Measurements from ENCODE around the gene FRK.
"Not testable (repeated sequence)": the region's sequence is repeated elsewhere in the genome, so short reads cannot be mapped to it uniquely, and the experiment has no call there.

Gene FRK, protein sequence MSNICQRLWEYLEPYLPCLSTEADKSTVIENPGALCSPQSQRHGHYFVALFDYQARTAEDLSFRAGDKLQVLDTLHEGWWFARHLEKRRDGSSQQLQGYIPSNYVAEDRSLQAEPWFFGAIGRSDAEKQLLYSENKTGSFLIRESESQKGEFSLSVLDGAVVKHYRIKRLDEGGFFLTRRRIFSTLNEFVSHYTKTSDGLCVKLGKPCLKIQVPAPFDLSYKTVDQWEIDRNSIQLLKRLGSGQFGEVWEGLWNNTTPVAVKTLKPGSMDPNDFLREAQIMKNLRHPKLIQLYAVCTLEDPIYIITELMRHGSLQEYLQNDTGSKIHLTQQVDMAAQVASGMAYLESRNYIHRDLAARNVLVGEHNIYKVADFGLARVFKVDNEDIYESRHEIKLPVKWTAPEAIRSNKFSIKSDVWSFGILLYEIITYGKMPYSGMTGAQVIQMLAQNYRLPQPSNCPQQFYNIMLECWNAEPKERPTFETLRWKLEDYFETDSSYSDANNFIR

DNA sequence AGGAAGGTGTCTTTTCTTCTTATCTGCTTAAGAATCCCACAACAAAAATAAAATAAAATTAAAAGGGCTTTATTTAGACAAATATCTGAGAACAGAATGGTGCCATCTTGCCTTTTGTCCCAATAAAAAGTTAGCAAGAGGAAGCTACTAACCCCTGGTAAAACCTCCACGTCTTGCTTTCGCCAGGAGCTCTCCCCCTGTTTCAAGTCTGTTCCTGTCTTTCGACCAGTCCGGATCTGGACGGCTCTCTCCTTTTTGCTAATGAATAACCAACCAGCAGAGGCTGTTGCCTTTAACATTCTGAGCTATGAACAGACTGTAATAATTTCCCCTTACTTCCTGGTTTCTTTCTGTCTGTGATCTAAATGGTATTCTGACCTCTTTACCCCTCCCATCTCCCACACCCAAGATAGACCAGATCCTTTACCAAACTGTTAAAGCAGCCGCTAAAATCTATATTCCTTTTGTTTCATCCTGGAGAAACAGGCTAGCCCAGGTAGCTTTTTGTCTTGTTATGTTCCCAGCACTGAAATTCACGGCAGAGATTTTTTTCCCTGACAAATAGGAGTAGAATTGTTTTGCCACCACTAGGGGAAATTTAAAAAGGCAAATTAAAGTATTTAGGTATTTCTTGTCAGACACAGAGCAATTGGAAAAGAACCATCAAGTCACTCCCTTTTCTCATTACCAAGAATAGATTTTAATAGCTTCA lies at the start of gene FRK:
Gene FRK (minus strand): TSS at position 320 of the 712 bp plus-strand sequence. CDS start 580 bp downstream, outside the sequence.
- DNase-seq, result no peak

DNA sequence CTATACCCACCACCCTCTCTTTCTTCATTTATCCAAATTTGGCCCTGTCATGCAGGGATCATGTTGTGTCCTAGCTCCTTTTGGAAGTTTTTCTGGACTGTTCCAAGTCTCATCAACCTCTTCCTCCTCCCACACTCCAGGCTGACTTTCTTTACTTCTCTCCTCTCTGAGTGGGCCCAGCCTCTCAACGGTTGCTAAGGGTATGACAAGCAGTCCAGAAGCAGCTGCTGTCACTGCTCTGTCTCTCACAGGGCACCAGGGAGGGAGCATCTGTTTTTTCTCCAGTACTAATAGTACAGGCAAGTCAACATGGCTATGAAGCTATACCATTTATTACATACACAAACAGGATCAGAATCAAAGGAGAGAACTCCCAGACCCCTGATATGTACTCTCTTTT lies 48.1 kb upstream of the FRK start:
- no peak for DNase-seq

DNA sequence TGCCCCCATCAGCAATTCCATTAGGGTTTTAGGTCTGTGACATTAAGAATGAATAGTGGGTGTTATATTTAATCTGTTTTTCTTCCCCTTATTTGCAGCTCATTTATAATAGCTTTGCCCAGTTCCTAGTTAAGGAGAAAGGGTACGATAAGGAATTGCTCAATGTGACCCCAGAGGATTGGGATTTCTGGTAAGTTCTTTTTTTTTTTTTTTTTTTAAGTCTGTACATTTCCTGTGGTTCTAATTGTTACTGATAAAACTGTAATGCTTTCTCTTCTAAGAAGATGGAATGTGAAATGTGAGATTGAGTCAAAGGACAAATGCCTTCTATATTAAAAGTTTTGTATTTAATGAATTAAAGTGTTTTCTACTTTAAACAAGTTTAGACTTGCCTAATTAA lies 45.5 kb upstream of the FRK start:
- DNase-seq, result no peak

DNA sequence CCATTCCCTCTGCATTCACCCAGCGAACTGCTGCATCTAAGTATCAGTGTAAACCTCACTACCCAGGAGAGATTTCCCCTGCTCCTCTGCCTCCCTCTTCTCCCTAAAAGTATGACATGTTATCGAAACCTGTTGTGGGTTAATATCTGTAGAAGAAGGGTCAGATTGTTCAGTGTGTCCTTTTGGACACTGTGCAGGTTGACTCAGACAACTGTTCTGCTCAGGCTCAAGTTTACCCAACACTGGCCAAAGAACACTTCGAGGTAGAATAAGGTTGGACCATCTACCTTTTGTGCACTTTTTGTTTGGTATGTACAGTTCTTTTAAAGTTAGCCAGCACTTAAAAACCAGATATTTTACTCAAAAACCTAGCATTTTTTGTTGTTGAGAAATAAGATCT lies 44.6 kb upstream of the FRK start:
- no peak for DNase-seq

DNA sequence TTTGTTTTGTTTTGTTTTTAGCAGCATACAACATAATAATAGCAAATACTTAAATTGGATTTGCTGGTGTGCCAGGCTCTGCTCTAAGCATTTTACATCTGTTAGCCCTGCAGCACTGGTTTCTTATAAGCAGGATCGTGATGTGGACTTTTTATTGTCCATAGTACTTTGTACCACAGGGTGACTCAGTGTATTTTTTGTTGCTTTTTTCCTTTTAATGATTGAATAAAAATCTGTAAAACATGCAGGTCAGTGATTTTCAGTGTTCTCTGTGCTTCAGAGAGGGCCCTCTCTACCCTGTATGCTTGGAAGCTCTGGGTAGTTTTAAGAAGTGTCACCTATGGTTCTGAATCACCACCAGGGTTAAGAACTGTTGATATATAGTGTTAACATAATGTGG lies 43.9 kb upstream of the FRK start:
- DNase-seq, result no peak

DNA sequence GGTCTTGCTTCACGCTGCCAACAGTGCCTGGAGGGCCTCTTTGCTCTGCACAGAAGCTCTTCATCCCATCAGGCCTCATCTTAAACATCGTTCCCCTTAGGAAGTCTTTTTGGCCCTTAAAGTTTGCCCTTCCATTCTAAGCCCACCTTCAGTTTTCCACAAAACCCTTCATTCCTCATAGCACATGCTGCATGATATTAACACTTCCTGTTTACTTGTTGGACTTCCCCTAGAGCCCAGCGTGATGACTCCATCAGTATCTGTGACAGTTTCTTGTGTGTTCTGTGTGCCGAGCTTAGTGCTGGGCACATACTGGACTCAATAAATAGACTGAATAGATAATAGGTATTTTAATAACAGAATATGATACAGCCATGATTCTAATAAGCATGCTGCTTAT lies 42.2 kb upstream of the FRK start:
- DNase-seq, result peak; percentile 17

DNA sequence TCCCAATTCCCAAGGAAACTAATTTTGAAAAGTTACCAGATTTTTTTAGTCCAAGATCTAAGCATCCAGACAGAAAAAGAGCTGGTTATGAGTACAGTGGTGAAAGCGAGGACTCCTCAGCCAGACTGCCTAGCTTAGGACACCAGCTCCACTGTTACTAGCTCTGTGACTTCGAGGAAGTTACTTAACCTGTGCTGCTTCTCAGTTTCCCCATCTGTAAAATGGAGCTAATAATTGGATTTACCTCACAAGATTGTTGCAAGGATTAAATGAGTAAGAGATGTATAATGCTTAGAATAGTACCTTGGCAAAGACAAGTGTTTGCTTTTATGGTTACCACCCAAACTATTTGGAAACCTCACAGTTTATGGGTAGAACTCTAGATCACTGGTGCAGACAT lies 41.1 kb upstream of the FRK start:
- DNase-seq, result no peak

DNA sequence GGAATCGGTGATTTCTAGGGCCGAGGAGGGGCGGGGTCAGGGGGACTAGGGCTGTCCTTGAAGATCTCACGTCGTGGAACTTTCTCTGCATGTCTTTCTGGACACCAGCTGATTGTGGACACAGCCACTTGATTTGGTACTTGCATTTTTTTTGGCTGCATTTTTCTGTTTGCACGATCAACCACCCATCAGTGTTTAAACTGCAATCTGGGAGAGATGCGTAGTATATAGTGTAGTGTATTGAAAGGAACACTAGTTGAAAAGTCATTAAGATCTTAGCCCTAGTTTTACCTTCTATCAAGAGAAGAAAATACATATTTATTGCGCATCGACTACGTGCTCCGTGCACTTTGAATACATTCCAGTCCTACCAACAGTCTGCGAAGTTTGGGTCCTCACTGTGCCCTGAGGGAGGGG lies 40.6 kb upstream of the FRK start:
- DNase-seq, result no peak

DNA sequence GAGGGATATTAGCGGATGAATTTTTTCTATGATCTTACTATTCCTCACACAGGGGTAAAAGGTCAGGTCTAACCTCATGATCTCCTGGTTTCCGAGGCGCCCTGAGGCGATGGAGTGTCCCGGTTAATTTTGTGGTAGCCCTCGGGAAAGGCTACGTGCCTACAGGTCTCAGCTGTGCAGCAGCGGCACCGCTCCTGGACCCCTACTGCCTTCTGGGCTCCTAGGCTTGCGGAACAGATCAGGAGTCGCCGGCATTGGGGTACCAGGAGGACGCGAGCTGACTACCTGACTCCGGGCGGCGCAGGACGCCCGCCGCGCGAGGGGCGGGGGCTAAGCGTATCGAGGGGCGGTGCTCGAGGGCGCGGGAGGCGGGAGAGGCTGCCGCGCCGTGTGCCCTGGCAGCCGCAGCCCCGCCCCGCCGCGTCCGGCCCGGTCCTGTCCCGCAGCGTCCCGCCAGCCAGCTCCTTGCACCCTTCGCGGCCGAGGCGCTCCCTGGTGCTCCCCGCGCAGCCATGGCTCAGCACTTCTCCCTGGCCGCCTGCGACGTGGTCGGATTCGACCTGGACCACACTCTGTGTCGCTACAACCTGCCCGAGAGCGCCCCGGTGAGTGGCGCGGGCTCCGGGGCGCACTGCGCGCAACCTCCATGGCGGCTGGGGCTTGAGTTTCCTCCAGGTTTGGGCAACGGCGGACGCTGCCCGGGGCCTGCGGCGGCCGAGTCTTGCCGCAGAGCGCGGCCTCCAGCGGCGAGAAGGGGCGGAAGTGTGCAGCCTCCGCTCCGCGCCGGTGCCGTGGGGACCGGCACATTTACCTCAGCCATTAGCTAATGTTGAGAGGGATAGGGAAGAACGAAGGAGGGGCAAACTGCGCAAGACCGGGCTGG lies 40.0 kb upstream of the FRK start, which contains the start of gene NT5DC1:
Gene NT5DC1 (plus strand): TSS at position 435 of the 883 bp plus-strand sequence. CDS start 78 bp downstream, at position 513.
- peak; percentile 93 for DNase-seq

DNA sequence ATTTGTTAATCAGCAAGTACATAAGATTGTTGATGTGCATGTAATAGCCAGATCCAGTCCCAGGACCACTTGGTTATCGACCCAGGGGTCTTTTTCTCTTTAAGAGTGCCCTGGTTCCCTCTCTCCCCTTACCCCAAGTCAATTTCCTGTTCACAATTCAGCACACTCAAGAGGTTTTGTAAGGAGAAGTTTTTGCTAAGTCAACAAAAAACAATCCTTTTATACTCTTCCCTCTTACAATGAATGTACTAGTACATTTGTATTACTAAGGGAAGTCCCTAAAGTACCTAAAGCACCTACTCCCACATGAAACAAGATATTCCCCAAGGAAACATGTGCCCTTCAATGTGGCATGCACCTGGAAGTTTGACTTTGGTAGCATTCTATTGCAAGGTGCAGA lies 38.3 kb upstream of the FRK start:
- DNase-seq, result no peak

DNA sequence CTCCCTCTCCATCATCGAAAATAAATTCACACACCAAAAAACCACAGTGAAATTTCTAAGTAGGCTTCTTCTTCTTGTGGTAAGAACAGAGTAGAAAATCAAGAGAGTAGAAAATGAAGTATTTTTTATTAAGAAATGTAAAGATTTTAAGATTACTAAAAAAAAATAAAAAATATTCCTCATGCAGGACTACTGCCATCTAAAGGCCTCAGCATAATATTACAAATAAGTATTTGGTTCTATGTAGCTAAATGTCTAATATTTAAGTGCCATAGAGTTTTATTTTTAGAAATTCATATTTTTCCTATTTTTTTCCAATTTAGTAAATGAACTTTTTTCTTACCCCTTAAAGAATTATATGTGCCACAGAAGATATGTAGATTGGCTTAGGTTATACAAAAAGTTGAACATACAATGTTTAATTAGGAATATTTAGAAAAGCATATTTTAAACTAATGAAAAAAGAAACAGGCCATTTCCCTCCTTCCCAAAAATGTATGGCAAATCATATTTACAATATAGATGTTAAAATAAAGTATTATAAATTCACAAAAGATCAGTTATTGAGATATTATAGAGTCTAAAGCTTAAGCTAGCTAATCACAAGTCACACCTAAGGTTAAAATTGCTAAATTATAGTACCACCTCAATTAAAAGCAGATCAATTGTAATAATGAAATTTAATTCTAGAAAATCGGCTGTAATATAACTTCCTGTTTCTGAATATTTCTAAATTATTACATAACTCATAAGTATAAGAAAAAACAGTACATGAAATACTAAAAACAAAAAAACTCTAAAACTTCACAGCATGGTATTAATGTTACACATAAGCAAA lies 36.5 kb upstream of the FRK start:
- DNase-seq, result peak; percentile 58

DNA sequence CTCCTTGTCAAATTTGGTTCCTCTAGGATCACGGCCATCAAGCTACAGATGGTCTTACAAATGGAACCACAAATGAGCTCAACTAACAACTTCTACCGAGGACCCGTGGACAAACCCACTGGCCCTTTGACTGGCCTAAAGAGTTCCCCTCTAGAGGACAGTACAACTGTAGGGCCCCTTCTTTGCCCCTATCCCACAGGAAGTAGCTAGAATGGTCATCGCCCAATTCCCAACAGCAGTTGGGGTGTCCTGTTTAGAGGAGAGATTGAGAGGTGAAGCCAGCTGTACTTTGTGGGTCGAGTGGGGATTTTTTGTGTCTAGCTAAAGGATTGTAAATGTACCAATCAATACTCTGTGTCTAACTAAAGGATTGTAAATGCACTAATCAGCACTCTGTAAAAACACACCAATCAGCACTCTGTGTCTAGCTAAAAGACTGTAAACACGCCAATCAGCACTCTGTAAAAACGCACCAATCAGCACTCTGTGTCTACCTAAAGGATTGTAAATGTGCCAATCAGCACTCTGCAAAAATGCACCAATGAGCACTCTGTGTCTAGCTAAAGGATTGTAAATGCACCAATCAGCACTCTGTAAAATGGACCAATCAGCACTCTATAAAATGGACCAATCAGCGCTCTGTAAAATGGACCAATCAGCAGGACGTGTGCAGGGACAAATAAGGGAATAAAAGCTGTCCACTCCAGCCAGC lies 35.5 kb upstream of the FRK start:
- DNase-seq, result not testable (repeated sequence)

DNA sequence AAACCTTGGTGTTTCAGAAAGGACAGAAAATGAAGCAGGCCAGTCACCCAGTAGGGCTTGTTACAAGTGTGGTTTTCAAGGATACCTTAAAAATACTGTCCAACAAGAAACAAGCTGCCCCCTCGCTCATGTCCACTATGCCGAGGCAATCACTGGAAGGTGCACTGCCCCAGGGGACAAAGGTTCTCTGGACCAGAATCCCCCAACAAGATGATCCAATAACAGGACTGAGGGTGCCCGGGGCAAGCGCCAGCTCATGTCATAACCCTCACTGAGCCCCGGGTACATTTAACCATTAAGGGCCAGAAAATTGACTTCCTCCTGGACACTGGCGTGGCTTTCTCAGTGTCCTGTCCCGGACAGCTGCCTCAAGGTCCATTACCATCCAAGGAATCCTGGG lies 33.4 kb upstream of the FRK start:
- DNase-seq, result no peak

DNA sequence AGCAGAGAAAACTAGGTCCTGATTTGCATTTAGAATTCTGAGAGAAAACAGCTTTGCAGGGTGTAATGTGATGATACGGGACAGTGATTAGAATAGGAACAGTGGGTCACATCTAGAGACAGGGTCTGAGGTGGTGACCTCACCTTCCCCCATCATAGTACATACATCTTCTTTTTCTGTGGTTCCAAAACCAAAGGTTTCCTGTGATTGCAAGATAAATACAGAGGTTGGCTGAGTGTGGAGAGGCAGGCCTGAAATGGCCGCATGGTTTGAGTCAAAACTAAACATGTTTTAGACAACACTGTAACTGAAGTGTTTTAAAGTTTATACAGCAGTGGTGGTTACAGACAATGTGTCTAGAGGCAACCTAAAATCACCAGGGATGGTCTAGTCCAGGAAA lies 29.6 kb upstream of the FRK start:
- DNase-seq, result peak; percentile 12

DNA sequence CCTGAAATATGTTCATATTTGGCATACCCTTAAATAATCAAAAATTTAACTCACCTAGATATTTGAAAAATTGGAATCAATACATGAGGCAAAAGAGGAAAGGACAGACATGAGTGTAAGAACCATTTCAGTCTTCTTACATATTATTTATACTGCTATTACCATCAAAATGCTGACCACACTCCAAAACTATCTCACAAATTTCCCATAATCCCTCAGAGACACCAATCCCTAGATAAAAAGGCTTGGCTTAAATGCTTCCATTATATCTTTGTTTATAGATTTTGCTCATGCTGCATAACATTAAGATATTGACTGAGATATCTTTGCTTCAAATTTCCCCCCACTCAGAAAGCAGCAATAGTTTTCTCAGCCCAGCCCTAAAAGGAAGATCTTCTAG lies 28.3 kb upstream of the FRK start:
- no peak for DNase-seq

DNA sequence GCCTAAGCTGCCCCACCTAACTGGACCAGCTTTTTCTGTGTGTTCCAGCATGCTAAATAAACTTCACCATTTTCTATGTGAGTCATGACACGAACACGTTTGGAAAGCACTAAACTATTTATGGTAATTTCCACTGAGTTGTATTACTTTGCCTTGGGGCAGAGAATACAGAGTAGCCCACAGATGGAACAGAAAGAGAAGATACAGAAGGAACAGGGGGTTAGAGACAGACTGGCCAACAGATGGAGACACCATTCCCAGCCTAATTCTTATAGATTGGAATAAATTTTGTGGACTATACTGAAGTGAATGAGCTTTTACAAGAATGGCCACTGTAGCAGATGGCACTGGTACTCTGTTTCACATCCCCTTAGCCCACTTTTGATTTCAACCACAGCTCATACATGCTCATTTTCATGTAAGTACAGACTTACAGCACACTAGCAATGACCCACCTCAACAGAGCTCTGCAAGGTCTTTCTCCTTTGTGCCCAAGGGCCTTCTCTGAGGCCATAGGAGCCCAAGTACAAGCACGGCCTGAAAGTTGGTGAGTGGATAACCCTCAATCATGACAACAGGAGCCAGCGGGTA lies 26.8 kb upstream of the FRK start:
- DNase-seq, result no peak

DNA sequence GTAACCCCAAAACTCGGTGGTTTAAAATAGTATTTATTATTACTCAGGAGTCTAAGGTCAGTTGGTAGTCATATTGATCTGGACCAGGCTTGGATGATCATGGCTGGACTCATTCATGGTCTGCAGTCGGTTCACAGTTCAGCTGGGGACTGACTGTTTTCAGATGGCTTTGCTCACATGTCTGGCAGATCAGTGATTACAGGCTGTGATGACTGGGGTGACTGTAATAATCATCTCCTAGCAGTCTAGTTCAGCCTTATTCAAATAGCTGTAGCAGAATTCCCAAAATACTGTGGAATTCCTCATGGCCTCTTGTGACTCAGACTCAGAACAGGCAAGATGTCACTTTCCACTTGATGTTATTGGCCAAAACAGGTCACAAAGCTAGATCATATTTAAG lies 23.6 kb upstream of the FRK start:
- DNase-seq, result no peak

DNA sequence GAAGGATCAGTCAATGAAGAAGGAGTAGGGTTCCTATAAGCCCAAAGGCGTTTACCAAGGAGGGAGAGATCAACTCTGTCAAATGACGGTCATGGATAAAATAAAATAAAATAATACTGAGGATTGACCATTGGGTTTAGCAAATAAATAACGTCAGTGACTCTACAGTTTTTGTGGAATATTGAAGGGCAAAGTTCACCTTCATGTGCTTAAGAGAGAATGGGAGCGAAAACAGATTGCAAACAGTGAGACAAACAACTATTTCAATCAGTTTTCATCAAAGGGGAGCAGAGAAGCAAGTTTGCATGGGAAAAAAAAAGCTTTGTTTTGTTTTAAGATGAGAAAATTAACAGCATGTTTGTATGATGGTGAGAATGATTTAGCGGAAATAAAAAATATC lies 22.4 kb upstream of the FRK start:
- DNase-seq, result no peak

DNA sequence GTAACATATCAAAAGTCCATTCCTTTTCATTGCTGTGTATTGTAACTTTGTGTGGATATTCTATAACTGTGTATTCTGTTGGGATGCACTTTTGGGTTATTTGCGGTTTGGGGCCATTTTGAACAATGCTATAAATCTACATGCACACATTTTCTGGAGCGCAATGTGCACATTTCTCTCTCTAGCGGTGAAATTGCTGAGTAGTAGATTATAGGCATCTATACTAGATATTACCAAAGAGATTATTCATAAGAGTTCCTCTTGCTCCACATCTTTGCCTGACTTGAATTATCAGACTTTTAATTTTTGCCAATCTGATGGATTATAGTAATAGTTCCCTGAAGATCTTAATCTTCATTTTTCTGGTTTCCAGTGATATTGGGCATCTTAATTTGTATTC lies 18.3 kb upstream of the FRK start:
- DNase-seq, result no peak

DNA sequence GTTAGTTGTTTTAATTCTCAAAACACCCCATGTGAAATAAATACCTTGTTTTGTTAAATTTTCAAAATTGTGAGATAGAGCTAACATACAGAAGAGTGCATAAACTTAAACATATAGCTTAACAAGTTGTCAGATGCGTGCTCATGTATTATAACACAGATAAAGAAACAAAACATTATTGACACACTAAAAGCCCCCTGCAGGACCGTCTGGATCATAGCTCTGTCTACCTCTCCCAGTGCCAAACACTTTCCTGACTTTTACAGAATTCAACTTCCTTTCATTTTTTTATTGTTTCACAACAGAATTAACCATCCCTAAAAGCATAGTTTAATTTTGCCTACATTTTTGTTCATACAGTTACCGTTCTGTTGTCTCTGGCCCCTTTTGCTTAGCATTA lies 17.8 kb upstream of the FRK start:
- DNase-seq, result no peak

DNA sequence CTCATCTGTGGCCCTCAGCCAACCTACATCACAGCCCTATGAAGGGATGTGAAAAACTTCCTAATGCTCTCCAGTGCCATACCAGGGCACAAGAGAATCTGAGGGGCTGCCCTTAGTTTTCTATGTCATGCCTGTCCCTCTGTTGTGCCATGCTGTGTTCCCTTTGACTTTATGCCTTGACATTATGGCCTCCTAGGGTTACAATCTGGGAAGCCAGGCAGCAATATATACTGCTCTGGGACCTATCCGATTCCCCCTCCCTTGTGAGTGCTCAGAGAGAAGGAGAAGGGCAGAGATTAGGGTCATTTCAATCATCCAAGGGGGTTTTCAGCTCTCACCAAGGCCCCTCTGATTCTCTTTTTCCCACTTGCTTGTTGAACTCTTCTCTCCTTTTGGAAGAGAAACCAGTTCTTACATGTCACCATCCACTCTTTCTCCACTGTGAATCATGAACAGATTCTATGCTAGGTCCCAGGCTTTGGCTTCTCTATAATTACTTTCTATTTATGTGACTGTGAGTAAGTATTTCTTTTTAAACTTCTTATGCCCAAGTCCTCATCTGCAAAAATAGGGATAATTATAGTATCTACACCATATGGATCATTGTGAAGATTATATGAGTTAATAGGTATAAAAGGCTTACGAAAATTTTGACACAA lies 14.2 kb upstream of the FRK start:
- no peak for DNase-seq
